Spleen (tissue), 7 donors: ENCODE data around the gene MBD5.

Experiments used
- POLR2A ChIP-seq, 3 donors: fragments of 450-650 bp; IDR thresholded peaks; one replicate each; pipeline ENCODE4 v1.5.1; 2017; ENCODE audit warnings: antibody characterized with exemption in 3 of 3, mild to moderate bottlenecking in 1 of 3
- TF ChIP-seq, protein P1 (sequence below), 11 experiments: fragments of 200-600 bp in 7 of 11; fragments of 450-650 bp in 4 of 11; sonication (generic) in 4 of 11; IDR thresholded peaks in 8 of 11; conservative IDR thresholded peaks in 3 of 11; 1 replicate in 7 of 11; 2 replicates in 4 of 11; pipeline versions ENCODE4 v1.4.0 to v1.8.0; 2016 to 2021; ENCODE audit warnings: antibody characterized with exemption in 11 of 11, inconsistent platforms in 4 of 11, mild to moderate bottlenecking in 1 of 11
- donor health status: DM: no; HTN: no; CAD: no; lungs with moderate emphysema.
- donor health status: DM: no; HTN: no; CAD: no.
- donor health status: DM: no; HTN: no; CAD: no.

GRCh38 chr2:148067801-148068200, 46.9 kb downstream of the MBD5 start:
- TF ChIP-seq, protein P1, sequence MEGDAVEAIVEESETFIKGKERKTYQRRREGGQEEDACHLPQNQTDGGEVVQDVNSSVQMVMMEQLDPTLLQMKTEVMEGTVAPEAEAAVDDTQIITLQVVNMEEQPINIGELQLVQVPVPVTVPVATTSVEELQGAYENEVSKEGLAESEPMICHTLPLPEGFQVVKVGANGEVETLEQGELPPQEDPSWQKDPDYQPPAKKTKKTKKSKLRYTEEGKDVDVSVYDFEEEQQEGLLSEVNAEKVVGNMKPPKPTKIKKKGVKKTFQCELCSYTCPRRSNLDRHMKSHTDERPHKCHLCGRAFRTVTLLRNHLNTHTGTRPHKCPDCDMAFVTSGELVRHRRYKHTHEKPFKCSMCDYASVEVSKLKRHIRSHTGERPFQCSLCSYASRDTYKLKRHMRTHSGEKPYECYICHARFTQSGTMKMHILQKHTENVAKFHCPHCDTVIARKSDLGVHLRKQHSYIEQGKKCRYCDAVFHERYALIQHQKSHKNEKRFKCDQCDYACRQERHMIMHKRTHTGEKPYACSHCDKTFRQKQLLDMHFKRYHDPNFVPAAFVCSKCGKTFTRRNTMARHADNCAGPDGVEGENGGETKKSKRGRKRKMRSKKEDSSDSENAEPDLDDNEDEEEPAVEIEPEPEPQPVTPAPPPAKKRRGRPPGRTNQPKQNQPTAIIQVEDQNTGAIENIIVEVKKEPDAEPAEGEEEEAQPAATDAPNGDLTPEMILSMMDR (IDR thresholded peaks at IDR 0.05 in 8 of 11, conservative IDR thresholded peaks at IDR 0.05 in 3 of 11): no peak
- TF ChIP-seq POLR2A (IDR thresholded peaks at IDR 0.05): no peak
